Lung (tissue), 12 donors: Measurements from ENCODE around the gene TLE3. TPM values are rescaled to one million over a fixed set of nuclear protein-coding genes. Genes with fewer than 3 reads are reported as not detected.

ENCODE experiments used
- ATAC-seq: fragments of 200-7000 bp; cut with Tn5 transposase; one replicate; pipeline ENCODE4 v1.9.1; 2020; ENCODE audit warnings: moderate number of reproducible peaks; ENCODE audit not compliant: insufficient read depth, low FRiP score
- DNase-seq, 3 donors: peaks; one replicate each; pipeline ENCODE4 v3.0.0-alpha.2; 2013 to 2017
- H3K27ac ChIP-seq, 2 donors: one replicate each; pipeline ENCODE4 v1.5.1; 2013; ENCODE audit warnings: mild to moderate bottlenecking in 2 of 2, moderate library complexity in 2 of 2, control low read depth in 1 of 2, inconsistent platforms in 1 of 2, low read depth in 1 of 2, low read length in 1 of 2
- H3K27me3 ChIP-seq, 3 donors: one replicate each; pipeline ENCODE4 v1.5.1; 2013; ENCODE audit warnings: low read length in 2 of 3; ENCODE audit not compliant: control insufficient read depth in 3 of 3, insufficient read depth in 3 of 3
- H3K36me3 ChIP-seq, 4 donors: one replicate each; pipeline ENCODE4 v1.5.1; 2013; ENCODE audit warnings: low read length in 4 of 4, mild to moderate bottlenecking in 1 of 4, moderate library complexity in 1 of 4; ENCODE audit not compliant: control insufficient read depth in 4 of 4, insufficient read depth in 4 of 4
- H3K4me1 ChIP-seq, 5 donors: one replicate each; pipeline ENCODE4 v1.5.1; 2013; ENCODE audit warnings: low read length in 5 of 5, mild to moderate bottlenecking in 2 of 5, moderate library complexity in 1 of 5; ENCODE audit not compliant: control insufficient read depth in 5 of 5, insufficient read depth in 5 of 5
- H3K4me3 ChIP-seq: one replicate; pipeline ENCODE4 v1.5.1; 2013; ENCODE audit warnings: mild to moderate bottlenecking, control low read depth, moderate library complexity
- H3K9ac ChIP-seq, 2 donors: one replicate each; pipeline ENCODE4 v1.5.1; 2013; ENCODE audit warnings: low read length in 2 of 2, control low read depth in 1 of 2; ENCODE audit not compliant: insufficient read depth in 1 of 2
- H3K9me3 ChIP-seq, 4 donors: one replicate each; pipeline ENCODE4 v1.5.1; 2013; ENCODE audit warnings: low read length in 3 of 4, mild to moderate bottlenecking in 1 of 4, moderate library complexity in 1 of 4; ENCODE audit not compliant: control insufficient read depth in 4 of 4, insufficient read depth in 3 of 4
- CTCF ChIP-seq: IDR thresholded peaks from 2 replicates; pipeline ENCODE4 v1.5.1; 2012; ENCODE audit warnings: mild to moderate bottlenecking; ENCODE audit errors: control extremely low read depth, extremely low read depth
- WGBS, 2 donors: extraction: QIAGEN DNeasy Blood & Tissue Kit; methylation state at CpG; one replicate each; pipeline ENCODE4 v1.1.7; 2013; 5-methylcytosine and 5-hydroxymethylcytosine counted together
- polyA plus RNA-seq, 2 donors: library from polyadenylated mRNA; stranded (reverse); fragments of 200-250 nt; gene quantifications; one replicate each; pipeline ENCODE4 v1.2.1, GENCODE V29; 2013
- total RNA-seq, 2 donors: library from RNA; depleted of rRNA in 1 of 2; stranded (reverse); fragments of >200 nt in 1 of 2; gene quantifications; one replicate each; pipeline ENCODE4 v1.2.1, GENCODE V29; 2014 to 2021
- donor health status: control.
- donor health status: control.
- donor health status: Bipolar disorder and iron deficiency.
- donor health status: healthy.
- donor health status: DM: yes; HTN: yes; CAD: no.

TLE3 gene
- total and polyA plus RNA-seq, 4 donors, result 22.7 to 77.3 (median 73.3) TPM

DNA sequence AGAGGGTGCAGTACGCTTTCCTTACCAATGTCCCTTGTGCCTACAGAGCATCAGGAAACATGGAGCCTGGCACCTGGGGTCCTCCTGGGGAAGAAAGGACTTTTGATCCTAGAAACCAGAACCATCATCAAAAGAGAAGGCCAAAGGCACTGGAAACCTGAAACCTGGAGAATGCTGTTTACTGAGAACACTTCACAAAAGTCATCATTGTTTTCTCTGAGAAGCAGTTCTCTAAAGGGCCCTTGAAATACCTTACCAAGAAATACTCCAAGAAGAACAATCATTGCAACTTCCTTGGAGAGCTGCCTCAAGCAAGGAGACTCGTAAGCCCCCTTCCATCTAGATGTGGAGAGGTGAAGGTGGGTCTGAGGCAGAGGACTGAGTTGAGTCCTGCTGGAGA is 66.0 kb downstream of the TLE3 start:
- TF ChIP-seq CTCF, result no peak
- Histone ChIP-seq H3K9ac (no peak overlapping the region), H3K4me3 (no peak overlapping the region), H3K9me3 (peaks cover 0 to 2% (median 0%) of the 10 kb centered on the region in 4 donors), H3K36me3 (no peaks in the 10 kb centered on the region), H3K27me3 (no peaks in the 10 kb centered on the region), H3K4me1 (peaks cover 0 to 13% (median 0%) of the 10 kb centered on the region in 5 donors), H3K27ac (no peak overlapping the region)
- ATAC-seq (no peak), DNase-seq (peak in 2 of 3 donors; percentile 63 to 74)
- WGBS, 2 donors, result 79 to 87% methylated on average over 2 of the region's 2 CpGs

- no peak for TF ChIP-seq CTCF
- Histone ChIP-seq H3K27ac (no peak overlapping the region), H3K4me3 (no peak overlapping the region), H3K9me3 (peaks cover 0 to 2% (median 0%) of the 10 kb centered on the region in 4 donors), H3K4me1 (peaks cover 0 to 13% (median 0%) of the 10 kb centered on the region in 5 donors), H3K36me3 (no peaks in the 10 kb centered on the region), H3K9ac (no peak overlapping the region), H3K27me3 (no peaks in the 10 kb centered on the region)
- no peak for ATAC-seq
- 91 to 93% methylated on average over 5 of the region's 5 CpGs for WGBS, 2 donors
- DNase-seq, result no peak
Measured at GRCh38 chr15:70031261-70031660, 66.5 kb downstream of the TLE3 start.

DNA sequence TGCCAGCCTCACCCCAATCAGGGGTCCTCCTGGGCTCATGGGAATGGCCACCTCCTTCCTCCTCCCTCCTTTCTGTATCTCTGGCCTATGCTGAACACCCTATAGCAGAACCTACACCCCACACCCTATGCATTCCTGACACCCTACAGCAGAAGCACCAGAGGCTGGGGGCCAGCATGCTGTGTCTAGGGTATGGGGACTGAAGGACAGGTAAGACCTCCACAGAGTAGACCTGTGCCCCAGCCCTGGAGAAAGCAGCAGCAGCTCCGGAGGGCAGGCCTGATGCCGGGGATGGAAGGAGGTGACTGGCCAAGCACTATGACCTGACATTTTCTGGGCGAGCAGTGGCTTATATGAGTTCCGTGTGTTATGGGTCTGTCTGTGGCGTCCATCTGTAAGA is 66.9 kb downstream of the TLE3 start:
- no peak overlapping the region for H3K4me3 ChIP-seq
- WGBS, 2 donors, result 95 to 97% methylated on average over 5 of the region's 5 CpGs
- no peaks in the 10 kb centered on the region for H3K36me3 ChIP-seq
- H3K27ac ChIP-seq, result no peak overlapping the region
- TF ChIP-seq CTCF, result no peak
- DNase-seq (no peak), ATAC-seq (no peak)
- H3K4me1 ChIP-seq, result peaks cover 0 to 16% (median 0%) of the 10 kb centered on the region in 5 donors
- H3K9ac ChIP-seq, result no peak overlapping the region
- no peaks in the 10 kb centered on the region for H3K27me3 ChIP-seq
- H3K9me3 ChIP-seq, result peaks cover 0 to 2% (median 0%) of the 10 kb centered on the region in 4 donors

GRCh38 chr15:70029297-70029701 is 68.4 kb downstream of the TLE3 start:
- no peak overlapping the region for H3K4me3 ChIP-seq
- H3K36me3 ChIP-seq, result no peaks in the 10 kb centered on the region
- TF ChIP-seq CTCF, result no peak
- 89% methylated on average over 3 of the region's 3 CpGs for WGBS, 2 donors
- DNase-seq (no peak), ATAC-seq (no peak)
- H3K9ac ChIP-seq, result no peak overlapping the region
- H3K9me3 ChIP-seq, result no peaks in the 10 kb centered on the region
- peaks cover 0 to 29% (median 2%) of the 10 kb centered on the region in 5 donors for H3K4me1 ChIP-seq
- H3K27me3 ChIP-seq, result no peaks in the 10 kb centered on the region
- H3K27ac ChIP-seq, result no peak overlapping the region
